SK-MEL-5 (cell line): ENCODE results near the gene GRK2. TPM values are rescaled to one million over a fixed set of nuclear protein-coding genes. Genes with fewer than 3 reads are reported as not detected.

Source experiments
- DNase-seq: peaks from one replicate; pipeline ENCODE4 v3.0.0-alpha.2; 2016; ENCODE audit warnings: low read depth, low spot score
- in situ Hi-C: cut with HindIII; loops from 2 replicates; pipeline ENCODE4 v1.10.0; 2016; ENCODE audit warnings: low sequenced_read_pairs, high pct_unique_total_duplicates, low pct_unique_long_range_greater_than_20kb
- total RNA-seq: library from RNA; depleted of rRNA; stranded (reverse); fragments of >200 nt; shearing (Covaris generic); gene quantifications from 2 replicates; pipeline ENCODE4 v1.2.3, GENCODE V29; 2014

GRK2 gene
- total RNA-seq, 1 experiment from 2014 or later = 25.0 TPM

DNA sequence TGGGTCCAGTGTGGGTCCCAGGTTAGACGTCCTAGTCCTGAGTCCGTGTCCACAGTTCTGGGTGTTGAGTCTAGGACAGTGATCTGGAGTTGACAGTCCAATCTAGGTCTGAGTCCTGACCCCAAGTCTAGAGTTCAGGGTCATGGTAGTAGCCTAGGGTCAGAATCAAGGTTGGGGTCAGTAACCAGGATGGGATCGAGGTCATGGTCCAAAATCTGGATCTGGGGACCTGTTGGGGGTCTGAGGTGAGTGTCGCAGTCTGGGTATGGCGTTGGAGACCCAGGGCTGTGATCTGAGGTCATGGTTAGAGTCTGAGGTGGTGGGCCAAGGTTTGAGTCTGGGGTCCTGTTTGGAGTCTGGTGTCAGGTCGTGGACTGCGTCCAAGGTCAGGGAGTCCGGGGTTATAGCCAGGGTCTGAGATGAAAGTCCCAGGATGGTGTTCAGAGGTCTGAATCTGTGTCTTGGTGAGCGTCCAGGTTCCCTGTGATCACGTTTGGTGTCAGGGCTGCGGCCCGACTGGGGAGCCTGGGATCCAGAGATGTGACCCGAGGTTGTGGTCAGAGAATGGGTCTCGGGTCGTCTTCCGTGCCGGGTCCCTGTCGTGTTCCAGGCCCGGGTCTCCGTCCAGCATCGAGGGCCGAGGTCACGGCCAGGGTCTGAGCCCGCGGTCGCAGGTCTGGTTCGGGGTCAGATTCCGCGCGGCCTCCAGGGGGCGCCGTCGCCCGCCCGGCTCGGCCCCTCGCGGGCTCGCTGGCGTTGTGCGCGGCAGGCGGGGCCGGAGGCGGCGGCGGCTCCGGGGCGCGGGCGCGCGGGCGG lies 432 bp upstream of the GRK2 start:
- DNase-seq = peak; percentile 58
- in situ Hi-C loops = no loop called here

DNA sequence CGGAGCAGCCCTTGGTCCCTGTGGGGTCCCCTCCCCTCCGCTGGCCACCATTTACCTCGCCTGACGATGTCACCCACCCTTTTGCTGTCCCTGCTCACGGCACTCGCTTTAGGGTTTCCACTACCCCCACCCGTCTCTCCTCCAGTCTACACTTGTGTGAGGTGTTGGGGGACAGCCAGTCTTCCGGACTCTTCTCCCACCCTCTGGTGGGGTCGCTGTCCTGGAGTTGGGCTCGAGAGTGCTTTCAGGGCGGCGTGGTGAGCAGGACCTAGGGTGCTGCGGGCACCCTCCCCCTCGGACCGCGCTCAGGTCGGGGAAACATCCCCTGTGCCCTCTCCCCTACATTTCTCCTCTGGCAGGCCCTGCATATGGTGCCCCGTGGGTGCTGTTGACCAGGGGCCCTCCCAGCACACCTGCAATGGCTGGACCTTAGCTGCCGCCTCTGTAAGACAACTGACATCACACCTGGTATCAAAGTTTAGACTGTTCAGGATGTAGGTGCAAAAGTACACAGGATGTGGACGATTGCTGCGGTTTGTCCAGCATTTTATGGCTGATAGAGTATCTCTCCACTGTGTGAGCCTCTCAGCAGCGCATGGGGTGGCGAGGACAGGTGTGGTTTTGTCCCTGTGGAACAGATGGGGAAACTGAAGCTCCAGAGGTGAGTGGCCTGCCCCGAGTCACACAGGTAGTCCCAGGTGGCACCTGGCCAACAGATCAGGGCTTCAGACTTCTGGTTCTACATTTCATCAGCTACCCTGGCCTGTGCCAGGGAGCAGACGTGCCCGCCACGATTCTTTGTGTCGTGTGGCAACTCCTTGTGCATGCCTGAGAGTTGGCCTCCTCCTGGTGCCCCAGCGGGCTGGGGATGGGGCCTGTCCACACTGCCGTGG lies 1.2 kb downstream of the GRK2 start:
- in situ Hi-C loops = no loop called here
- no peak for DNase-seq

- in situ Hi-C loops = no loop called here
- no peak for DNase-seq
Measured at GRCh38 chr11:67268081-67268961, 2.0 kb downstream of the GRK2 start.

GRCh38 chr11:67268962-67269268 lies 2.6 kb downstream of the GRK2 start:
- in situ Hi-C loops = no loop called here
- no peak for DNase-seq

DNA sequence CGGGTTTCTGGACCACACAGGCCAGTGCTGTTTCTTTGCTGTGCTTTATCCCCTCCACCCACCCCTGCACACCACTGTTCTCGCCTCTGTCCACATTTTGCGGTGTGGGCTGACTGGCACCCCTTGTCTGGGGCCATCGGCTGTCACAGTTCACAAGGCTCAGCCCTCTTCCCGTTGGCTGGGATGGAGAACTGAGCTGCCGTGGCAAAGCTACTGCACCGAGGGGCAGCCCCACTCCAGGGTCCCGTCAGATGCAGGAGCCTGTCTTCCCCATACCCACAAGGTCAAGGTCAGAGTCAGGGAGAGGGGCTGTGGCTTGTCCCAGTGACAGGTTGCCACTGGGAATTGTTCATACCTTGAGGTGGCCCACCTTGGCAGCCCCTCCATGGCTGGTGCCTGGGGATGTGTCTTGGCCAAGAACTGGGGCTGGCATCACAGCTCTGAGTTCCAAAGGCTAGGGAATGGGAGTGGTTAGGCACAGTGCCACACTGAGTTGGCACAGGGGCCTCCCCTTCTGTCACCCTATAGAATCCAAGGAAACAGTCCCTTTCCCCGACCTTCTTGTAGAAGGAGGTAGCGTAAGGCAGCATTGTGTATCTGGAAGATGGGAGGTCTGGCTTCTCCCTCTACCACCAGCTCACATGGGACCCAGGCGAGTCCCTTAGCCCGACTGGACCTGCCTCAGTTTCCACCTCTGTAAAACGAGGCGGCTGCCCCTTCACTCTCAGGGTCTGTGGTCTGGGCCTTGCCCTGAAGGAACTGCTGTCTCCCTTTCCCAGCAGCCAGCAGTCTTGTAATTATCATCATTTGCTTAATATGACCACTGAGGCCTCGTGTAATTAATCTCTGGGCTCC lies 3.4 kb downstream of the GRK2 start:
- in situ Hi-C loops = no loop called here
- no peak for DNase-seq

DNA sequence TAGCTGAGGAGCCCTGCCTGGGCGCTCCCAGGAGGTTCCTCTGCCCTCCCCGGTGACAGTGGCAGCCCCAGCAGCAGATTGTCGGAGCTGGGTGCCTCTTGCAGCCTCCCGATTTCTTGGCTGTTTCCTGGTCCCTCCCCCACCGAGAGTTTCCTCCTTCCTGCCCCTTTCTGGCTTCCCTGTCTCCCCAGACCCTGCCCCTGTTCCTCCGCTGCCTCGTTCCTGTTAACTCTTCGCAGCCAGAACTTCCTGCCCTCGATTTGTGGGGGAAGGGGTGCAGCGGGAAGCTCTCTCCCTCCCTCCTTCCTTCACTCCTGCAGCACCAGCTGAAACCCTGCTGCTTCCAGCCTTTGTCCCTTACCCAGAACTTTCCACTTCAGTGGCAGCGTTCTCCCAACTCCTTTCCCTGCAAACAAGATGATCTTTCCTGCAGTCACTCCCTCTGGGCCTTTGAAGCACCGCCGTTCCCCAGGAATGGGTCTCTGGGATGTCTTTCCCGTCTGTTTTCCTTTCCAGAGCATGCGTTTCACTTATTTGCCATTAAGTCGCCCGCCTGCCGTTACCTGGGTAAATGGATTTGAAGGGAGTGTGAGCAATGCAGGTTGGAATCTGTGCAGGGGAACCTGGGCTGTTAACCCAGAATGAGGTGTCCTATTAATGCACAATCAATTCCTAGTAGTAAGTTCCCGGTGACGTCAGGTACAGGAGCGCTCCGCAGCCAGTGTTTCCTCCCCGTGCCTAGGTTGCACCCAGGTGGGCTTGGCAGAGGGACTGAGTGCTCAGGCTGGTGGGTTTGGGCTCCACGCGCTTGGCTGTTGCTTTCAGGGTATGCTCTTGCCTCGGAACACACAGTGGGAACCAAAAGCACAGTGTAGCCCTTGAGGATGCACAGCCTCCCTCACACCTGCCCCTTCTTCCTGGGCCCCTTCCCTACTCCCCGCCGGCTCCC lies 4.3 kb downstream of the GRK2 start:
- in situ Hi-C loops = no loop called here
- DNase-seq = no peak

DNA sequence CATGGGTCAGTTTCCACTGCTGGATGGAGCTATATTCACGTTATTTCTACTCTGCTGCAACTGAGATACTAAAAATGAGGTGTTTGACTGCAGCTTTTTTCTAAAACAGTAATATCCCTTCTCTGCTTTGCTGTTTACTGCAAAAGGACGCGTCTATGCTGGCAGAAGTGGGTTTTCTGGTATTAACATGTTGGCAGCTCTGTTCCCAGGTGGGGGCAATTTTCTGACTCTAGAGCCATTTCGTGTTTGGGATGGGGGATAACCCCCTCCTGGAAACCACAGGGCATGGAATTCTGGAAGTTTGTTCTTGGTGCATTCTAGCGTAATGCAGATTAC lies 4.9 kb downstream of the GRK2 start:
- in situ Hi-C loops = no loop called here
- DNase-seq = no peak

- no peak for DNase-seq
- in situ Hi-C loops = no loop called here
Measured at GRCh38 chr11:67271541-67272284, 5.4 kb downstream of the GRK2 start.

DNA sequence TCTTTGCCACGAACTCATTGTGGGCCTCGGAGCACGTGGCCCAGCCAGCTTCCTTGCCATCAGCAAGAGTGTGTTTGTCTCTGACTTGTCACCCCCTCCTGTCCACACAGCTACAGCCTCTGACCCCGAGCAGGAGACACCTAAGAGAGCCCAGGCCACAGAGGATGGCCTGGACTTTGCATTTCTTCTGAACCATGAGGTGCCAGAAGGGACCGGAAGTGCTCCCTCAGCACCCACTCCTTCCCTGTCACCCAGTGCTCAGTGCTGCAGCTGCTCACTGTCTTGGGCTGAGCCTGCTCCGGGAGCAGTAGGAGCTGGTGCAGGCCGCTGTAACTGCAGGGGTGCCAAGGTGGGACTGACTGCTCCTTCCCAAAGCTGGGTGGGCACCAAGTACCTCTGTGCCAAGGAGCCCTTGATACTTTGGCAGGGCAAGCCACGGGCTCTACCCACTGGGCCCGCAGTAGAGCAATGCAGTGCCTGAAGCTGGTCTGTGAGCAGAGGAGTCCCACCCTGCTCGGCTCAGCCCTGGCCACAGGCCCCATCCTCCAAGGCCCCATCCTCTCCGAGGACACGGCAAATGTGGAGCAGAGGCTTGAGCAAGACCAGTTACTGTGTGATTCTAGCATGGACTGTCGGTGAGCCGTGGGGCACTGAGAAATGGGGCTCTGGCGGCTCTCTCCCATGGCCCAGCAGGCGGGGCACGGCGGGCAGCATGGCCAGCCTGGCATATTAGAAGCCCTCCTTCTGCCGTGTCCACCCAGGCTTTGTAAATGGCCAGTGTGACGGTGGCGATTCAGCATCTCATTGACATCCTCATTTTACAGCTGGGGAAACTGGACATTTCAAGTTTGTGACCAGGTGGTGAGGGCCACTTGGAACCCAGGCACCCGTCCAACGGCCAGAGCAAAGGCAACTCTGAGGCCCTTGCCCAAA lies 6.3 kb downstream of the GRK2 start:
- DNase-seq = no peak
- in situ Hi-C loops = no loop called here

- no peak for DNase-seq
- in situ Hi-C loops = no loop called here
Measured at GRCh38 chr11:67273260-67273990, 7.2 kb downstream of the GRK2 start.

DNA sequence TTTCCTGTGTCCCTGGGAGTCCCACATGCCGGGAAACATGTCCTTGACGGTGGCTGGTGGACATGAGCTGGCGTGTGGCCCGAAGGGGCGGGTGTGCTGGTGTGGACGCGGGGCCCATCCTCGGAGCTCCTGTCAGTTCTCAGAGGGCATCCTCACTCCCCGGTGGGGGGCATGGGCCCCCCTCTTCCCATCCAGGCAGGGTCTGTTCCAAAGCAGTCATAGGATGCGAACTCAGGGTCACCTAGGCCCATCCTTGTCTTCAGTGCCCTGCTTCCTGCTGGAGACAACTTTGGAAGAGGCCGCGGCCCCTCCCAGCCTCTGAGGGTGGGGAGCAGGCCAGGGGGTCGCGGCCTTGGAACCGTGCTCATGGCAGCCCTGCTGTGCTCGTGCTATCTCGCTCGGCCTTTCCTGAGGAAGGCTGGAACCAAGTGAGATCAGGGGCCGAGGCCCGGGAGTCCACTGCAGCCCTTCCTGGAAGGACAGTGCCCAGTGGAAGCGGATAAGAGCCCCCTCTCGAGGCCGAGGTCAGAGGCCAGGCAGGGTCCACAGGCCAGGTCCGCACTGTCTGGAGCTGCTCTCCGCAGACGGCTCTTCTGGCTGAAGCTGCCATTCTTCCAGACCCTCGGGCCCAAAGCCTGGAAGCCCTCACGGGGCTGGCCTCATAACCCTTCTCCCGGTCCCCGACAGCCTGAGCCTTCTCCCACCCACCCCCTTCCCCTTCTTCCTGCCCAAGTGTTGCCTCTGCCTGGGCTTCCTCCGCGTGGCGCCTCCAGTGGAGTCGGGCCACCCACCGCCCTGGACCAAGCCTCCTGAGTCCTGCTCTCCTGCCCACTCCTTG lies 8.7 kb downstream of the GRK2 start:
- DNase-seq = no peak
- in situ Hi-C loops = no loop called here

DNA sequence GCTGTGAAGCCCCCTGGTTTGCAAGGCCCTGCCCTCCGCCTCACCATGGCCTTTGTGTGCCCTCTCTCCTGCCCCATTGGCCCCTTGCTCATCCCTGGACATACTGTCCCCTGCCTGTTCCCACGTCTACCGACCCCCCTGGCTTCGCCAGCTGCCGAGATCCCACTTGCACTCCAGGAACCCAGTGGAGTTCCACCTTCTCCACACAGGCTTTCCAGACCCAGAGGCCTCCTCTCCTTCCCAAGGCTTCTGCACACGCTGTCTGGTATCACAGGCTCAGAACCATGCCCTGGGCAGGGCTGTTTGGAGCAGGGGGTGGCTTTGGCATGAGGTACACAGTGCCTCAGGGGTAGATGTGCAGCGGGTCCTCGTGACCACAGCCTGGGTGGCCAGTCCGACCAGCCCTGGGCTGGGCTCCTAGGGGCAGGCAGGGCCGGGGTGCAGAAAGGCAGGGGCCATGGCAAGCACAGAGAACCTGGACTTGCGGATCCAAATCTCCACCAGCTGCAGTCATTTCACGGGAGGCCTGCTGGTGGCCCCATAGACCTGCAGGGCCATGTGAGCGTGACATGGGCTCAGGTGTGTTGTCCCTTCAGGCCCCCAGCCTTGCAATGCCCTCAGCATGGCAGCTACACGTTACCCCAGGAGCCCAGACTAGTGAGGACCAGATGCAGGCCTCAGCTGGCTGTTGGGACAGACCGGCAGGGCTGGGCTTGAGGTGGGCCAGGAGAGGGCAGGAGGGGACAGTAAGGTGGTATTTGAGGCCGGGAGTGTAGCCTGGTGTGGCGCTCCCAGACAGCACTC lies 9.5 kb downstream of the GRK2 start:
- in situ Hi-C loops = no loop called here
- DNase-seq = no peak

GRCh38 chr11:67276781-67277230 lies 10.5 kb downstream of the GRK2 start:
- peak; percentile 11 for DNase-seq
- in situ Hi-C loops = no loop called here
